Eye (tissue), 1 donor: ENCODE data around the gene RNU1-4.
"Not testable (repeated sequence)": the region's sequence is repeated elsewhere in the genome, so short reads cannot be mapped to it uniquely, and the experiment has no call there.

Experiments used
- DNase-seq: peaks from one replicate; pipeline ENCODE4 v3.0.0-alpha.2; 2015

The RNU1-4 gene

GRCh38 chr1:16732254-16732896 lies 7.9 kb upstream of the RNU1-4 start:
- DNase-seq, result not testable (repeated sequence)

- DNase-seq, result not testable (repeated sequence)
Observed at GRCh38 chr1:16741230-16741629, 914 bp downstream of the RNU1-4 start.

- DNase-seq, result not testable (repeated sequence)
Observed at GRCh38 chr1:16747660-16748059, 7.3 kb downstream of the RNU1-4 start.

- DNase-seq, result not testable (repeated sequence)
Observed at GRCh38 chr1:16748710-16749109, 8.4 kb downstream of the RNU1-4 start.

GRCh38 chr1:16749910-16750888 lies 9.9 kb downstream of the RNU1-4 start:
- DNase-seq, result not testable (repeated sequence)

- DNase-seq, result not testable (repeated sequence)
Observed at GRCh38 chr1:16752770-16753169, 12.5 kb downstream of the RNU1-4 start.

GRCh38 chr1:16755385-16755784 lies 15.1 kb downstream of the RNU1-4 start:
- DNase-seq, result not testable (repeated sequence)

- not testable (repeated sequence) for DNase-seq
Observed at GRCh38 chr1:16755932-16756331, 15.6 kb downstream of the RNU1-4 start.

GRCh38 chr1:16757574-16757973 lies 17.3 kb downstream of the RNU1-4 start:
- DNase-seq, result not testable (repeated sequence)

GRCh38 chr1:16758060-16758459 lies 17.7 kb downstream of the RNU1-4 start:
- DNase-seq, result not testable (repeated sequence)

GRCh38 chr1:16759041-16759493 lies 18.8 kb downstream of the RNU1-4 start:
- DNase-seq, result peak; percentile 44

GRCh38 chr1:16759650-16760455 lies 19.5 kb downstream of the RNU1-4 start:
- DNase-seq, result not testable (repeated sequence)

- DNase-seq, result not testable (repeated sequence)
Observed at GRCh38 chr1:16760456-16760765, 20.1 kb downstream of the RNU1-4 start.

- not testable (repeated sequence) for DNase-seq
Observed at GRCh38 chr1:16760801-16761200, 20.5 kb downstream of the RNU1-4 start.

GRCh38 chr1:16764248-16764819 lies 24.0 kb downstream of the RNU1-4 start:
- peak; percentile 3 for DNase-seq

GRCh38 chr1:16764820-16765655 lies 24.7 kb downstream of the RNU1-4 start:
- DNase-seq, result not testable (repeated sequence)

- peak; percentile 23 for DNase-seq
Observed at GRCh38 chr1:16765731-16766605, 25.7 kb downstream of the RNU1-4 start.

GRCh38 chr1:16766689-16767256 lies 26.5 kb downstream of the RNU1-4 start:
- peak; percentile 23 for DNase-seq

- peak; percentile 24 for DNase-seq
Observed at GRCh38 chr1:16770139-16770759, 29.9 kb downstream of the RNU1-4 start.
